ENCODE measurements around the gene SERPINE1. TPM values are rescaled to one million over a fixed set of nuclear protein-coding genes. Genes with fewer than 3 reads are reported as not detected.

SERPINE1 gene
- total RNA-seq, 1 experiment from 2014 or later: 12.8 TPM

GRCh38 chr7:101108961-101109360 is 17.9 kb upstream of the SERPINE1 start:
- no peak for TF ChIP-seq POLR2AphosphoS5 (IDR thresholded peaks at IDR 0.05; ENCODE audit: low read depth, low read length)
- TF ChIP-seq CEBPB (IDR thresholded peaks at IDR 0.05; ENCODE audit: low read depth): no peak
- TF ChIP-seq MAX (IDR thresholded peaks at IDR 0.05): 0 out of 2 replicates have a peak, but pooled peaks have one; percentile 28
- TF ChIP-seq EZH2 (IDR thresholded peaks at IDR 0.05): no peak
- TF ChIP-seq EZH2phosphoT487 (IDR thresholded peaks at IDR 0.05; ENCODE audit: borderline replicate concordance): no peak
- no peak for TF ChIP-seq YY1 (IDR thresholded peaks at IDR 0.05; ENCODE audit: extremely low read depth, insufficient replicate concordance, low read depth, low read length)
- no peak for TF ChIP-seq ELF1 (IDR thresholded peaks at IDR 0.05; ENCODE audit: borderline replicate concordance, low read depth)
- TF ChIP-seq CBX3 (IDR thresholded peaks at IDR 0.05; ENCODE audit: low read depth): no peak
- TF ChIP-seq SIN3A (IDR thresholded peaks at IDR 0.05; ENCODE audit: low read depth): no peak
- H3K27me3 ChIP-seq (ENCODE audit: insufficient read depth, low read length): no peaks in the 10 kb centered on the region
- H4K20me1 ChIP-seq (ENCODE audit: insufficient read depth): no peaks in the 10 kb centered on the region
- ATAC-seq: peak; percentile 44
- H3K79me2 ChIP-seq (ENCODE audit: insufficient read depth, low read length): no peaks in the 10 kb centered on the region
- H3K9me3 ChIP-seq (ENCODE audit: control insufficient read depth in 1 of 2, insufficient read depth in 1 of 2, low read depth in 1 of 2, low read length in 2 of 2): no peaks in the 10 kb centered on the region
- H2AFZ ChIP-seq (ENCODE audit: low read depth, low read length, poor library complexity, severe bottlenecking): no peak overlapping the region
- intact Hi-C loops (cut with micrococcal nuclease): no loop called here
- H3K4me3 ChIP-seq (replicated peaks in 1 of 2; ENCODE audit: low read depth in 1 of 2, low read length in 2 of 2): no peak overlapping the region
- ChIA-PET CTCF (no interaction called here), POLR2A (interaction anchor here (1.0 to 2.6 kb wide), 2 partner anchors 14 to 17 kb away, joined by 3 to 8 read pairs; no protein-coding TSS in a partner anchor), RAD21 (ENCODE audit: low non-redundant PET in 1 of 2, low total read pairs in 2 of 2, uncharacterized antibody in 2 of 2, unreplicated experiment in 2 of 2) (no interaction called here)
- 0 out of 2 replicates have a peak overlapping the region, but pooled peaks have one; percentile 8 for H3K9ac ChIP-seq (ENCODE audit: low read length)
- H3K9me2 ChIP-seq (ENCODE audit: insufficient read depth): no peaks in the 10 kb centered on the region
- DNase-seq (ENCODE audit: low read depth, low spot score): no peak
- peaks cover 14 to 32% of the 10 kb centered on the region in 2 experiments for H3K4me1 ChIP-seq (ENCODE audit: control insufficient read depth in 1 of 2, insufficient read depth in 2 of 2, low read length in 2 of 2)
- H3K4me2 ChIP-seq (ENCODE audit: low read length): peak overlapping the region; percentile 25; the same call in 1 of the 2 replicates
- no TSS peak for BruUV-seq (replicated peaks)
- H3K27ac ChIP-seq (ENCODE audit: low read depth, low read length): no peak overlapping the region
- H3K36me3 ChIP-seq (ENCODE audit: control insufficient read depth in 1 of 2, insufficient read depth in 2 of 2, low read length in 2 of 2): no peaks in the 10 kb centered on the region

DNA sequence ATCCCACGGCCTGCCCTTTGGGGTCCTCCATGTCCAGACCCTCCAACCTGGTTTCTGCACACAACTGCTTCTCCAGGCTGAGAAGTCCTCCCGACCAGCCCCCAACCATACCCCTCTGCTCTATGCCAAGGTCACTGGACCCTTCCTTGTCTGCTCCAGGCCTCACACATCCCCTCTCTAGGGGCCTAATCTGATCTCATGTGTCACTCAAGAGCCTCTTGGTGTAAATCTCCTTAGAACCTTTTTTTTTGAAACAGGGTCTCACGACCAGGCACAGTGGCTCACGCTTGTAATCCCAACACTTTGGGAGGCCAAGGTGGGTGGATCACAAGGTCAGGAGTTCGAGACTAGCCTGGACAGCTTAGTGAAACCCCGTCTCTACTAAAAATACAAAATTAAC is 17.5 kb upstream of the SERPINE1 start:
- Histone ChIP-seq H3K36me3 (ENCODE audit: control insufficient read depth in 1 of 2, insufficient read depth in 2 of 2, low read length in 2 of 2) (no peaks in the 10 kb centered on the region), H3K4me2 (ENCODE audit: low read length) (peak overlapping the region; percentile 25; the same call in 1 of the 2 replicates), H3K9ac (ENCODE audit: low read length) (no peak overlapping the region), H4K20me1 (ENCODE audit: insufficient read depth) (no peaks in the 10 kb centered on the region), H3K27ac (ENCODE audit: low read depth, low read length) (no peak overlapping the region), H3K4me3 (replicated peaks in 1 of 2; ENCODE audit: low read depth in 1 of 2, low read length in 2 of 2) (no peak overlapping the region), H3K9me2 (ENCODE audit: insufficient read depth) (no peaks in the 10 kb centered on the region), H3K27me3 (ENCODE audit: insufficient read depth, low read length) (no peaks in the 10 kb centered on the region), H2AFZ (ENCODE audit: low read depth, low read length, poor library complexity, severe bottlenecking) (no peak overlapping the region), H3K9me3 (ENCODE audit: control insufficient read depth in 1 of 2, insufficient read depth in 1 of 2, low read depth in 1 of 2, low read length in 2 of 2) (no peaks in the 10 kb centered on the region), H3K79me2 (ENCODE audit: insufficient read depth, low read length) (no peaks in the 10 kb centered on the region), H3K4me1 (ENCODE audit: control insufficient read depth in 1 of 2, insufficient read depth in 2 of 2, low read length in 2 of 2) (peaks cover 10 to 32% of the 10 kb centered on the region in 2 experiments)
- ChIA-PET CTCF (no interaction called here), RAD21 (ENCODE audit: low non-redundant PET in 1 of 2, low total read pairs in 2 of 2, uncharacterized antibody in 2 of 2, unreplicated experiment in 2 of 2) (no interaction called here), POLR2A (interaction anchor here (1.0 to 2.6 kb wide), 2 partner anchors 13 to 17 kb away, joined by 3 to 8 read pairs; no protein-coding TSS in a partner anchor)
- no TSS peak for BruUV-seq (replicated peaks)
- ATAC-seq (no peak), DNase-seq (ENCODE audit: low read depth, low spot score) (no peak)
- intact Hi-C loops (cut with micrococcal nuclease): no loop called here
- TF ChIP-seq, protein P1, sequence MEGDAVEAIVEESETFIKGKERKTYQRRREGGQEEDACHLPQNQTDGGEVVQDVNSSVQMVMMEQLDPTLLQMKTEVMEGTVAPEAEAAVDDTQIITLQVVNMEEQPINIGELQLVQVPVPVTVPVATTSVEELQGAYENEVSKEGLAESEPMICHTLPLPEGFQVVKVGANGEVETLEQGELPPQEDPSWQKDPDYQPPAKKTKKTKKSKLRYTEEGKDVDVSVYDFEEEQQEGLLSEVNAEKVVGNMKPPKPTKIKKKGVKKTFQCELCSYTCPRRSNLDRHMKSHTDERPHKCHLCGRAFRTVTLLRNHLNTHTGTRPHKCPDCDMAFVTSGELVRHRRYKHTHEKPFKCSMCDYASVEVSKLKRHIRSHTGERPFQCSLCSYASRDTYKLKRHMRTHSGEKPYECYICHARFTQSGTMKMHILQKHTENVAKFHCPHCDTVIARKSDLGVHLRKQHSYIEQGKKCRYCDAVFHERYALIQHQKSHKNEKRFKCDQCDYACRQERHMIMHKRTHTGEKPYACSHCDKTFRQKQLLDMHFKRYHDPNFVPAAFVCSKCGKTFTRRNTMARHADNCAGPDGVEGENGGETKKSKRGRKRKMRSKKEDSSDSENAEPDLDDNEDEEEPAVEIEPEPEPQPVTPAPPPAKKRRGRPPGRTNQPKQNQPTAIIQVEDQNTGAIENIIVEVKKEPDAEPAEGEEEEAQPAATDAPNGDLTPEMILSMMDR (IDR thresholded peaks at IDR 0.05 in 2 of 3, conservative IDR thresholded peaks at IDR 0.05 in 1 of 3; ENCODE audit: borderline replicate concordance in 1 of 3, insufficient read depth in 1 of 3, low read depth in 2 of 3, low read length in 2 of 3): no peak
- no peak for TF ChIP-seq SRF (IDR thresholded peaks at IDR 0.05; ENCODE audit: low read depth)
- TF ChIP-seq POLR2AphosphoS5 (IDR thresholded peaks at IDR 0.05; ENCODE audit: low read depth, low read length): no peak
- TF ChIP-seq ZNF274 (IDR thresholded peaks at IDR 0.05; ENCODE audit: low read depth, low read length): no peak
- TF ChIP-seq ELF1 (IDR thresholded peaks at IDR 0.05; ENCODE audit: borderline replicate concordance, low read depth): no peak
- TF ChIP-seq SP1 (IDR thresholded peaks at IDR 0.05; ENCODE audit: low read depth): no peak
- TF ChIP-seq RAD21 (IDR thresholded peaks at IDR 0.05; ENCODE audit: low read depth): no peak
- TF ChIP-seq REST (IDR thresholded peaks at IDR 0.05; ENCODE audit: low read depth): no peak
